Activated CD4-positive, alpha-beta T cell treated with anti-CD3 and anti-CD28 coated beads for 36 hours (primary cell): ENCODE data around the gene ZFR. TPM values are rescaled to one million over a fixed set of nuclear protein-coding genes. Genes with fewer than 3 reads are reported as not detected.
A peak's percentile ranks its signal among the peaks of the same experiment; 100 is the strongest.

ENCODE experiments used
- ATAC-seq: fragments of 200-7000 bp; cut with Tn5 transposase; one replicate; pipeline ENCODE4 v1.10.0; 2021; ENCODE audit warnings: mild to moderate bottlenecking, moderate library complexity
- CTCF ChIA-PET: fragments of 350-600 bp; sonication (Branson Sonifier 250); formaldehyde crosslinking; loops from one replicate; lab custom pipeline; 2021; ENCODE audit warnings: antibody characterized with exemption; lab: Charles Lee
- POLR2A ChIA-PET: fragments of 350-600 bp; sonication (Branson Sonifier 250); formaldehyde crosslinking; loops from one replicate; lab custom pipeline; 2021; ENCODE audit warnings: antibody characterized with exemption, inconsistent platforms; lab: Charles Lee
- DNase-seq: peaks from one replicate; pipeline ENCODE4 v3.0.0-alpha.2; 2020
- H3K27ac Mint-ChIP-seq: one replicate; pipeline ENCODE4 v1.8.0; 2021; ENCODE audit warnings: mixed read lengths
- H3K27me3 Mint-ChIP-seq: one replicate; pipeline ENCODE4 v1.8.0; 2021; ENCODE audit warnings: mixed read lengths
- H3K36me3 Mint-ChIP-seq: one replicate; pipeline ENCODE4 v1.8.0; 2021; ENCODE audit warnings: low read depth, mixed read lengths
- H3K4me1 Mint-ChIP-seq: one replicate; pipeline ENCODE4 v1.8.0; 2021; ENCODE audit warnings: mixed read lengths
- H3K4me3 Mint-ChIP-seq: one replicate; pipeline ENCODE4 v1.8.0; 2021; ENCODE audit warnings: mild to moderate bottlenecking, moderate library complexity, mixed read lengths
- H3K9me3 Mint-ChIP-seq: one replicate; pipeline ENCODE4 v1.8.0; 2021; ENCODE audit warnings: low read depth, mixed read lengths
- intact Hi-C, 2 experiments: fragments of 100-400 bp; cut with DNase I in 1 of 2; cut with micrococcal nuclease in 1 of 2; formaldehyde crosslinking; loops; one replicate each; pipeline versions ENCODE4 v1.14.2 to v1.15.1; 2022 to 2024; cut with DNase I, micrococcal nuclease
- microRNA-seq: library from miRNA; unstranded; fragments of <30 nt; microRNA quantifications from one replicate; pipeline ENCODE4 v1.2.0, GENCODE V29; 2021; ENCODE audit warnings: borderline replicate concordance
- total RNA-seq, 2 experiments: library from RNA; stranded (reverse); gene quantifications; one replicate each; pipeline ENCODE4 v1.2.3, GENCODE V29; 2021

Gene ZFR
- total RNA-seq, 2 experiments from 2014 or later, result 60.6 to 81.4 TPM

GRCh38 chr5:32312595-32313332 is 131.8 kb downstream of the ZFR start, which contains the start of gene MTMR12:
Gene MTMR12 (minus strand): TSS chr5:32312939. CDS start chr5:32312838, 101 bp downstream.
- H3K27ac Mint-ChIP-seq, result peak within 1 kb of the TSS; percentile 86
- peaks cover 16% of the 10 kb centered on the region for H3K36me3 Mint-ChIP-seq
- POLR2A ChIA-PET, result interaction anchor here (0.7 kb wide), 1 partner anchor 37 kb away, joined by 3 read pairs; no protein-coding TSS in a partner anchor
- DNase-seq (peak; percentile 100), ATAC-seq (peak; percentile 97)
- H3K27me3 Mint-ChIP-seq, result no peaks in the 10 kb centered on the region
- CTCF ChIA-PET, result no interaction called here
- peak within 1 kb of the TSS; percentile 87 for H3K4me3 Mint-ChIP-seq
- H3K4me1 Mint-ChIP-seq, result peaks cover 30% of the 10 kb centered on the region
- intact Hi-C loops, result loop anchor here (1.0 to 5.0 kb wide), 10 partner anchors 32 to 1695 kb away; partner anchors contain the start of genes ZFR (in 2 of the 2), AMACR (in 1 of the 2), C5orf22 (in 1 of the 2) and DROSHA (in 1 of the 2)
- no peaks in the 10 kb centered on the region for H3K9me3 Mint-ChIP-seq

DNA sequence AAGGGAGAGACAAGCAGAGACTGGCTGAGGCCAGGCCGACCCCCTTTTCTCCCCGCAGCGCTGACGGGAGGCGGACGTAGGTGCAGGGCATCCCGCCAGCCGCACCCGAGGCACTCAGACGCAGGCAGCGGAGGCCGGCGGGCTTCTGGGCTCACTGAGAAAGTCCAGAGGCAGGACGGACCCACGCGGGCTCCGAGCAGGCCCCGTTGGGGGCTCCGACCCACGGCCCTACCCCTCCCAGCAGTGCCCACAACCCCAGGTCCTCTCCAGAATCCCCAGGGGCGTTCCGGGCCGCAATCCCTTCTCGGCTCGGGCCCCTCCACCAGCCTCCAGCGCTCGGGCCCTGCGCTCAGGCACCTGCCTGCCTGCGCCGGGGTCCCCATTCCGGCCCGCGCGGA is 132.3 kb downstream of the ZFR start:
- ATAC-seq (peak; percentile 8), DNase-seq (peak; percentile 70)
- Mint-ChIP-seq H3K4me3 (peak overlapping the region; percentile 87), H3K36me3 (peaks cover 16% of the 10 kb centered on the region), H3K9me3 (no peaks in the 10 kb centered on the region), H3K27ac (peak overlapping the region; percentile 86), H3K4me1 (peaks cover 33% of the 10 kb centered on the region), H3K27me3 (no peaks in the 10 kb centered on the region)
- ChIA-PET POLR2A (no interaction called here), CTCF (no interaction called here)
- intact Hi-C loops, result loop anchor here (1.0 to 5.0 kb wide), 6 partner anchors 32 to 1695 kb away; partner anchors contain the start of genes AMACR (in 1 of the 2), C5orf22 (in 1 of the 2), DROSHA (in 1 of the 2) and GOLPH3 (in 1 of the 2)

DNA sequence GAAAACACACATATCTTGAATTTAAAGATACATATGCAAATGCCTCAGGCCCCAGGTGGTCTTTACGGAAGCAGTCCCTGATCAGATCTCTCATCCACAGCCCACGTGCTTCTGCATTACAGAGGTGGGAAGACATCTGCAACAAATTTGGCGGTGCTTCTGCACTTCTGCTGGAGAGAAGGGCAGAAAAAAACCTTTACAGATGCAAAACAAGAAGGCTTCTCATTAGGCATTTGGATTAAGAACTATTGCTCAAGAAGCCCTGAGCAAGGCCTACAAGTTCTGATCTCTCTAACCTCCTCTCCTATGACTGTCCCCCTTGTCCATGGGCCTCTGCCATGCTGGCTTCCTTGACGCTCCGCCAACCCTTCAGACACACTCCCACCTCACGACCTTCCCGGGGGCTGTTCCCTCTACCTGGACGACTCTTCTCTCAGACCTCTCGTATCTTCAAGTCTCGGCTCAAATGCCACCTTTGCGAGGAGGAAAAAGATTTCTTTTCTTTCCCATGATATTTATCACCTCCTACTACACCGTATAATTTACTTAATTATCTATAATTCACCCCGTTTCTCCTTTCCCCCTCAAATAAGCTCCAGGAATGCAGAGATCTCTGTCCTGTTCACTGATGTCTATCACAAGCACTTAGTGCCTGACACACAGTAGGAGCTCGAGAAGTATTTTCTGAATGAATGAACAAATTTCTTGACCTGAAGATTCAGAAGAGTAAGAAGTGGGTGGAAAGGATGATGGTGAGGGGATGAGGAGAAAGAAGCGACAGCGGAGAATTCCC is 132.9 kb downstream of the ZFR start:
- intact Hi-C loops, result loop anchor here (1.0 to 5.0 kb wide), 6 partner anchors 31 to 1696 kb away; partner anchors contain the start of genes AMACR (in 1 of the 2), C5orf22 (in 1 of the 2), DROSHA (in 1 of the 2) and GOLPH3 (in 1 of the 2)
- Mint-ChIP-seq H3K9me3 (no peaks in the 10 kb centered on the region), H3K36me3 (peaks cover 16% of the 10 kb centered on the region), H3K4me3 (peak overlapping the region; percentile 87), H3K4me1 (peaks cover 33% of the 10 kb centered on the region), H3K27ac (peak overlapping the region; percentile 86), H3K27me3 (no peaks in the 10 kb centered on the region)
- ATAC-seq (no peak), DNase-seq (no peak)
- ChIA-PET CTCF (no interaction called here), POLR2A (interaction anchor here (0.6 kb wide), 1 partner anchor 16 kb away, joined by 4 read pairs; no protein-coding TSS in a partner anchor)

DNA sequence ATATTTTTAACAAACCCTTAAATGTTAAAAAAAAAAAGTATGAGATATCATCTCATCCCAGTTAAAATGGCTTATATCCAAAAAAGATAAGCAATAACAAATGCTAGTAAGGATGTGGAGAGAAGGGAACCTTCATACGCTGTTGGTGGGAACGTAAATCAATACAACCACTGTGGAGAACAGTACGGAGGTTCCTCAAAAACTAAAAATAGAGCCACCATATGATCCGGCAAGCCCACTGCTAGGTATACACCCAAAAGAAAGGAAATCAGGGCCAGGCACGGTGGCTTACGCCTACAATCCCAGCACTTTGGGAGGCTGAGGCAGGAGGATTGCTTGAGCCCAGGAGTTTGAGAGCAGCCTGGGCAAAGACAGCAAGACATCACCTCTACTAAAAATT is 134.8 kb downstream of the ZFR start:
- Mint-ChIP-seq H3K4me1 (peaks cover 45% of the 10 kb centered on the region), H3K4me3 (no peak overlapping the region), H3K27me3 (no peaks in the 10 kb centered on the region), H3K9me3 (no peaks in the 10 kb centered on the region), H3K27ac (no peak overlapping the region), H3K36me3 (peaks cover 17% of the 10 kb centered on the region)
- ChIA-PET CTCF (no interaction called here), POLR2A (no interaction called here)
- no peak for DNase-seq
- intact Hi-C loops, result loop anchor here in 1 of 2 experiments (5.0 kb wide), 1 partner anchor 1698 kb away; the partner anchor contains the start of gene AMACR
- no peak for ATAC-seq

GRCh38 chr5:32308946-32309345 is 135.6 kb downstream of the ZFR start:
- Mint-ChIP-seq H3K4me1 (peaks cover 53% of the 10 kb centered on the region), H3K27me3 (no peaks in the 10 kb centered on the region)

GRCh38 chr5:32307769-32308194 is 136.8 kb downstream of the ZFR start:
- Mint-ChIP-seq H3K27ac (no peak overlapping the region), H3K36me3 (peaks cover 19% of the 10 kb centered on the region), H3K4me1 (peaks cover 64% of the 10 kb centered on the region), H3K27me3 (no peaks in the 10 kb centered on the region), H3K4me3 (no peak overlapping the region), H3K9me3 (no peaks in the 10 kb centered on the region)
- ChIA-PET CTCF (interaction anchor here (0.7 to 0.8 kb wide), 3 partner anchors 58 to 136 kb away, joined by 3 to 4 read pairs (median 3); no protein-coding TSS in a partner anchor), POLR2A (interaction anchor here (0.6 kb wide), 1 partner anchor 146 kb away, joined by 3 read pairs; no protein-coding TSS in a partner anchor)
- no peak for DNase-seq
- no peak for ATAC-seq
- intact Hi-C loops, result no loop called here

More at GRCh38 chr5:32308946-32309345, 135.6 kb downstream of the ZFR start:
- Mint-ChIP-seq H3K27ac (no peak overlapping the region), H3K36me3 (peaks cover 19% of the 10 kb centered on the region), H3K4me3 (no peak overlapping the region), H3K9me3 (no peaks in the 10 kb centered on the region)
- ChIA-PET CTCF (no interaction called here), POLR2A (no interaction called here)
- intact Hi-C loops, result no loop called here
- ATAC-seq (no peak), DNase-seq (no peak)

GRCh38 chr5:32304622-32305021 is 139.9 kb downstream of the ZFR start:
- no peak for ATAC-seq
- H3K4me1 Mint-ChIP-seq, result peaks cover 63% of the 10 kb centered on the region

More at GRCh38 chr5:32304622-32305021, 139.9 kb downstream of the ZFR start:
- Mint-ChIP-seq H3K36me3 (peaks cover 12% of the 10 kb centered on the region), H3K27ac (peak overlapping the region; percentile 8), H3K4me3 (no peak overlapping the region), H3K9me3 (no peaks in the 10 kb centered on the region), H3K27me3 (no peaks in the 10 kb centered on the region)
- ChIA-PET CTCF (interaction anchor here (0.7 to 1.3 kb wide), 4 partner anchors 11 to 160 kb away, joined by 3 to 4 read pairs (median 3); no protein-coding TSS in a partner anchor), POLR2A (interaction anchor here (0.5 kb wide), 1 partner anchor 238 kb away, joined by 4 read pairs; no protein-coding TSS in a partner anchor)
- intact Hi-C loops, result no loop called here
- no peak for DNase-seq

Small RNA genes lying within 50 kb of the gene (microRNA-seq; reads per million reads assigned to microRNA genes)
- gene MIR579, result 18.3 reads per million, percentile 43 among the genes with 10 or more reads in this experiment

Other genes with a start within 250 kb of the ZFR start
- gene MTMR12, start 131.8 kb downstream of the ZFR start, total RNA-seq, result 10 to 100 TPM; 21.6 to 22.8 TPM
- gene SUB1, start 140.8 kb upstream of the ZFR start, total RNA-seq, result 100 to 1,000 TPM; 418 to 458 TPM